Stimulated activated CD4-positive, alpha-beta T cell treated with anti-CD3 and anti-CD28 coated beads, Interleukin-1b, Interleukin-23, amount 100 ng/mL, for 48 hours (primary cell): ENCODE measurements around the gene TTLL3.
"Not testable (repeated sequence)": the region's sequence is repeated elsewhere in the genome, so short reads cannot be mapped to it uniquely, and the experiment has no call there.

ENCODE experiments used
- DNase-seq: peaks from one replicate; pipeline ENCODE4 v3.0.0-alpha.2; 2020

The TTLL3 gene

GRCh38 chr3:9809615-9810432, at the start of gene TTLL3:
Gene TTLL3, plus strand, starts transcription at chr3:9810262. Its CDS starts 400 bp downstream, at chr3:9810662.
- peak; percentile 25 for DNase-seq

- DNase-seq = no peak
Observed at GRCh38 chr3:9760779-9761505, 49.1 kb upstream of the TTLL3 start.

GRCh38 chr3:9761919-9762318, 48.1 kb upstream of the TTLL3 start:
- DNase-seq = no peak

- no peak for DNase-seq
Observed at GRCh38 chr3:9762871-9763270, 47.2 kb upstream of the TTLL3 start.

- no peak for DNase-seq
Observed at GRCh38 chr3:9765865-9766264, 44.2 kb upstream of the TTLL3 start.

- DNase-seq = no peak
Observed at GRCh38 chr3:9767418-9767817, 42.6 kb upstream of the TTLL3 start.

- no peak for DNase-seq
Observed at GRCh38 chr3:9768141-9768775, 41.8 kb upstream of the TTLL3 start.

GRCh38 chr3:9769012-9769411, 41.0 kb upstream of the TTLL3 start:
- no peak for DNase-seq

GRCh38 chr3:9769426-9770275, 40.4 kb upstream of the TTLL3 start, which contains the start of gene CAMK1:
Gene CAMK1, minus strand, starts transcription at chr3:9769947. Its CDS starts 2,198 bp downstream, at chr3:9767749.
- peak; percentile 73 for DNase-seq

- no peak for DNase-seq
Observed at GRCh38 chr3:9770276-9770812, 39.7 kb upstream of the TTLL3 start.

- not testable (repeated sequence) for DNase-seq
Observed at GRCh38 chr3:9771007-9771406, 39.1 kb upstream of the TTLL3 start.

- no peak for DNase-seq
Observed at GRCh38 chr3:9776896-9777693, 33.0 kb upstream of the TTLL3 start.

- DNase-seq = no peak
Observed at GRCh38 chr3:9777694-9778021, 32.4 kb upstream of the TTLL3 start.

- DNase-seq = peak; percentile 85
Observed at GRCh38 chr3:9778143-9779074, 31.7 kb upstream of the TTLL3 start.

- DNase-seq = no peak
Observed at GRCh38 chr3:9779075-9779593, 30.9 kb upstream of the TTLL3 start.

GRCh38 chr3:9779721-9780457, 30.2 kb upstream of the TTLL3 start:
- peak; percentile 35 for DNase-seq

- DNase-seq = no peak
Observed at GRCh38 chr3:9780458-9780812, 29.6 kb upstream of the TTLL3 start.

GRCh38 chr3:9780910-9781309, 29.2 kb upstream of the TTLL3 start:
- DNase-seq = no peak

GRCh38 chr3:9781551-9781950, 28.5 kb upstream of the TTLL3 start:
- DNase-seq = no peak
